Measurements from ENCODE around the gene C19orf53.

The C19orf53 gene

DNA sequence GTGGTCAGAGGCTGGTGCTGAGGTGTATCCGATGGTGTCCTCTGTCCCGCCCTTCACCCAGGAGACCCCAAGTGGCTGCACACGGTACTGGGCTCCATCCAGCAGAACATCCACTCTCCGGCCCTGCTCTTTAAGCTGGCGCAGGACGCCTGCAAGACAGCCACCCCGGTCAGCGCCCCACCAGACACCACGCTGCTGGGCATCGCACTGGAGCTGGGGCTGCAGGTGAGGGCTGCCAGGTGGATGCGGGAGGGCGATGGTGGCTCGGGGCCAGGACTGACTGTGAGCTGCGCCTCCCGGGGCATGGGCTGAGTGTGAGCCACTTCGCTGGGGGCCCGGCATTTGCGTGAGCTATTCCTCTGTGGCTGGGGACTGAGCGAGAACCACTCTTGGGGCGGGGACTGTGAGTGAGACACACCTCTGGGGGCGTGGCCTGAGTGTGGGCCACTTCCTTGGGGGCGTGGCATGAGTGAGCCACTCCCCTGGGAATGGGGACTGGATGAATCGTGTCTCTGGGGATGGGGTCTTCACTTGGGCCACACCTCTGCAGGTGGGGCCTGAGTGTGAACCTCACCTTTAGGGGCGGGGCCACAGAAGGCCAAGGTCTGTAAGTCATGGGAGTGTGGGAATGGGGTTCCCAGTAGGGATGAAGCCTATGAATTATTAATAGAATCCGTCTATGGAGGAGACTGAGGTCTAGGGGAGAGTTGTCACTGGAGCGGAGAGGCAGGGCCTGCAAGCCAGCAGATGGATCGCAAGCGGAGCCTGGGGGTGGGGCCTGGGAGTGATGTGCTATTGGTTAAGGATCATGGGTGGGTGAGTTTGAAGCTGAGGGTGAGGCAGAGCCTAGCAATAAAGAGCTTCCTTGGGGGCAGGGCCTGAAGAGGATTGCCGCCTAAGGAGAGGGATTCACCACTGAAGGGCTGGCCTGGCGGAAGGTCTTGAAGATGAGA lies 51.5 kb downstream of the C19orf53 start:
- DNase-seq (ENCODE audit: low read depth in 2 of 3, low spot score in 2 of 3): no peak

DNA sequence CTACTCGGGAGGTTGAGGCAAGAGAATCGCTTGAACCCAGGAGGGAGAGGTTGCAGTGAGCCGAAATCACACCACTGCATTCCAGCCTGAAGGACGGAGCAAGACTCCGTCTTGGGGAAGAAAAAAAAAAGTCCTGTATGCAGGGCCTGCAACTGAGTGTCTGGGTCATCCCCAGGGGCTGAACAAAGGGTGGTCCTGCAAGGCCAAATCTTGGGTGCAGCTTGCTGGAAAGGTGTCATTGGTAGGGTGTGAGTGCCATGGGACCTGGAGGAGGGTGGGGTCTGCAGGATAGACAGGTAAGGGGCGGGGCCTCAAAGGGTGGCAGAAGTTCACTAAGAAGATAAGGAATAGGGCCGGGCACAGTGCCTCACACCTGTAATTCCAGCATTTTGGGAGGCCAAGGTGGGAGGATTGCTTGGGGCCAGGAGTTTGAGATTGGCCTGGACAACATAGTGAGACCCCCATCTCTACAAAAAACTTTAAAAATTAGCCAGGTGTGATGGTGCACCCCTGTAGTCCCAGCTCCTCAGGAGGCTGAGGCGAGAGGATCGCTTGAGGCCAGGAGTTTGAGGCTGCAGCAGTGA lies 52.5 kb downstream of the C19orf53 start:
- no peak for DNase-seq (ENCODE audit: low read depth in 2 of 3, low spot score in 2 of 3)

DNA sequence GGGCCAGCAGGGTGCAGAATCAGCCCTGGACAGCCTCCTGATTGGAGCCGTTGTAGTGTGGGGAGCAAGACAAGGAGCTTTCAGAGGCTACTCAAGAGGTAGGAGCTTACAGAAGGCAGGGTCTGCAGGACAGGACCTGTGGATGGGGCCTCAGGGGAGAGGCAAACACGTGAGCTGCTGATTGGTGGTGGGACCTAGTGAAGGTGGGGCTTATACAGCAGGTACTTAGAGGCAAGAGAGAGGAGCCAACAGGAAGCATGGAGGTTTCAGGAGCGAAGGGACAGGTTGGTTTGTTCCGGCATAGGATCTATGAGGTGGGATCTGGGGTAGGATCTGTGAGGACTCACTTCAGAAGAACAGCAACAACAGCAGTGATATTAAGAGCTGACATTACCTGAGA lies 53.4 kb downstream of the C19orf53 start:
- DNase-seq (ENCODE audit: low read depth in 2 of 3, low spot score in 2 of 3): no peak
